ENCODE results near the gene STRIT1. TPM values are rescaled to one million over a fixed set of nuclear protein-coding genes. Genes with fewer than 3 reads are reported as not detected.

STRIT1 gene
- total and polyA plus RNA-seq, 9 of the 15 experiments (the other 6 are each of a cell fraction or from before 2014, with no cell fraction given): not detected

DNA sequence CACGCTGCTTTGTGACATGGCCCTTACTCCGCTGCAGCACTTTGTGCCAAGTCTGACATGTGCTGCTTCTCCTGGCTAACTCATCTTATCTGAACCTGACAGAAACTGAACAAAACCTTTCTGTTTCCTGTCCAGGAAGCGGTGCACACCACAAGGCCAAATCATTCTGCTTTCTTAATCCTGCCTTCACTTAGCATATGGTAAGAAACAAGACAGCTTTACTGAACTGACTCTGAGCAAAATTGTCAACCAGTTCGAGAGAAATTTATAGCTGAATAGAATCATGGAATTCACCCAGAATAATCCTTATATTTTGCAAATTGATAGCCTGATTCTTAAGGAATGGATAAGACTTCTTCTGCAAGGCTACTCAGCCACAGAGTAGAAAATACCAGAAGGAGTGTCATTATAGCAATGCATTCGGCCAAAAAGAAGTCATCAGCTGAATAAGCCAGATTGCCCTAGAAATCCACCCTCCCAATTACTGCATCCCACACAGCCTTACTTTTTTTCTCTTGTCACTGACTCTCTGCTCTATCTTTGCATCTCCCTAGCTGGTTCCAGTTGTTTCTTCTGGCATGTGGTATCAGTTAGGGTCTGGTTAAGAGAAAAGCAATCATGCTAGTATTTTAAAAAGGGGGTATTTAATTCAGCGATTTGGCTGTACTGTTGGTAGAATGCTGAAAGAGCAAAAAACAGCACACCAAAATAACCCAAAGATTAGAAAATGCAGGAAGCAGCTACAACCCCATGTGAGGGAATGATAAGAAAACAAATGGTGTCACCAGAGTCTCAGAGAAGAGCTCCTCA is 41.6 kb upstream of the STRIT1 start (continued):
- TF ChIP-seq CEBPG (CRISPR knock-in tag; IDR thresholded peaks at IDR 0.05) (no peak), CEBPG (tag; conservative IDR thresholded peaks at IDR 0.05 in 1 of 2, IDR thresholded peaks at IDR 0.05 in 1 of 2) (no peak), SNRNP70 (optimal IDR thresholded peaks at IDR 0.05; ENCODE audit: low read depth, low read length) (no peak), SIX5 (IDR thresholded peaks at IDR 0.05; ENCODE audit: borderline replicate concordance in 1 of 2, insufficient read depth in 1 of 2, low read depth in 1 of 2, low read length in 2 of 2) (no peak), COPS2 (conservative IDR thresholded peaks at IDR 0.05) (no peak), ZNF561 (CRISPR knock-in tag; conservative IDR thresholded peaks at IDR 0.05) (no peak), ZSCAN29 (IDR thresholded peaks at IDR 0.05) (no peak), KLF1 (tag; IDR thresholded peaks at IDR 0.05) (no peak), SIN3A (IDR thresholded peaks at IDR 0.05; ENCODE audit: borderline replicate concordance in 2 of 2, control insufficient read depth in 1 of 2, low read depth in 2 of 2, low read length in 2 of 2) (no peak), ESRRB (CRISPR knock-in tag; IDR thresholded peaks at IDR 0.05; ENCODE audit: borderline replicate concordance) (no peak), ZNF766 (CRISPR knock-in tag; conservative IDR thresholded peaks at IDR 0.05) (no peak; the same call in 1 of the 2 replicates), NEUROD1 (IDR thresholded peaks at IDR 0.05; ENCODE audit: borderline replicate concordance, low read depth, low read length, partially characterized antibody) (peak; percentile 60), GATAD2A (IDR thresholded peaks at IDR 0.05) (peak; percentile 81), HOMEZ (CRISPR knock-in tag; IDR thresholded peaks at IDR 0.05) (no peak), BCOR (IDR thresholded peaks at IDR 0.05) (0 out of 2 replicates have a peak, but pooled peaks have one; percentile 2), ESRRA (IDR thresholded peaks at IDR 0.05; ENCODE audit: borderline replicate concordance, low read depth) (peak; percentile 40; the same call in 1 of the 2 replicates), MEIS2 (IDR thresholded peaks at IDR 0.05; ENCODE audit: partially characterized antibody) (peak; percentile 65)
- TF ChIP-seq, protein P1, sequence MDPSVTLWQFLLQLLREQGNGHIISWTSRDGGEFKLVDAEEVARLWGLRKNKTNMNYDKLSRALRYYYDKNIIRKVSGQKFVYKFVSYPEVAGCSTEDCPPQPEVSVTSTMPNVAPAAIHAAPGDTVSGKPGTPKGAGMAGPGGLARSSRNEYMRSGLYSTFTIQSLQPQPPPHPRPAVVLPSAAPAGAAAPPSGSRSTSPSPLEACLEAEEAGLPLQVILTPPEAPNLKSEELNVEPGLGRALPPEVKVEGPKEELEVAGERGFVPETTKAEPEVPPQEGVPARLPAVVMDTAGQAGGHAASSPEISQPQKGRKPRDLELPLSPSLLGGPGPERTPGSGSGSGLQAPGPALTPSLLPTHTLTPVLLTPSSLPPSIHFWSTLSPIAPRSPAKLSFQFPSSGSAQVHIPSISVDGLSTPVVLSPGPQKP (CRISPR knock-in tag; IDR thresholded peaks at IDR 0.05): no peak
- TF ChIP-seq, protein P2, sequence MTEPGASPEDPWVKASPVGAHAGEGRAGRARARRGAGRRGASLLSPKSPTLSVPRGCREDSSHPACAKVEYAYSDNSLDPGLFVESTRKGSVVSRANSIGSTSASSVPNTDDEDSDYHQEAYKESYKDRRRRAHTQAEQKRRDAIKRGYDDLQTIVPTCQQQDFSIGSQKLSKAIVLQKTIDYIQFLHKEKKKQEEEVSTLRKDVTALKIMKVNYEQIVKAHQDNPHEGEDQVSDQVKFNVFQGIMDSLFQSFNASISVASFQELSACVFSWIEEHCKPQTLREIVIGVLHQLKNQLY (CRISPR knock-in tag; conservative IDR thresholded peaks at IDR 0.05): no peak
- TF ChIP-seq, protein P3, sequence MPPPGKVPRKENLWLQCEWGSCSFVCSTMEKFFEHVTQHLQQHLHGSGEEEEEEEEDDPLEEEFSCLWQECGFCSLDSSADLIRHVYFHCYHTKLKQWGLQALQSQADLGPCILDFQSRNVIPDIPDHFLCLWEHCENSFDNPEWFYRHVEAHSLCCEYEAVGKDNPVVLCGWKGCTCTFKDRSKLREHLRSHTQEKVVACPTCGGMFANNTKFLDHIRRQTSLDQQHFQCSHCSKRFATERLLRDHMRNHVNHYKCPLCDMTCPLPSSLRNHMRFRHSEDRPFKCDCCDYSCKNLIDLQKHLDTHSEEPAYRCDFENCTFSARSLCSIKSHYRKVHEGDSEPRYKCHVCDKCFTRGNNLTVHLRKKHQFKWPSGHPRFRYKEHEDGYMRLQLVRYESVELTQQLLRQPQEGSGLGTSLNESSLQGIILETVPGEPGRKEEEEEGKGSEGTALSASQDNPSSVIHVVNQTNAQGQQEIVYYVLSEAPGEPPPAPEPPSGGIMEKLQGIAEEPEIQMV (tag; conservative IDR thresholded peaks at IDR 0.05; ENCODE audit: low read depth): no peak
